Skeletal muscle tissue (tissue), 4 donors: ENCODE data around the gene ZNF646. TPM values are rescaled to one million over a fixed set of nuclear protein-coding genes. Genes with fewer than 3 reads are reported as not detected.

Source experiments
- H3K27ac ChIP-seq: one replicate; pipeline ENCODE4 v1.7.0; 2013; ENCODE audit warnings: mild to moderate bottlenecking, low read depth, low read length, inconsistent platforms
- H3K27me3 ChIP-seq, 3 donors: one replicate each; pipeline ENCODE4 v1.7.0; 2013; ENCODE audit warnings: low read length in 3 of 3; ENCODE audit not compliant: control insufficient read depth in 3 of 3, insufficient read depth in 3 of 3
- H3K36me3 ChIP-seq, 3 donors: one replicate each; pipeline ENCODE4 v1.7.0; 2013; ENCODE audit warnings: low read length in 3 of 3; ENCODE audit not compliant: control insufficient read depth in 3 of 3, insufficient read depth in 3 of 3
- H3K4me1 ChIP-seq, 3 donors: one replicate each; pipeline ENCODE4 v1.7.0; 2013; ENCODE audit warnings: low read length in 3 of 3, mild to moderate bottlenecking in 3 of 3; ENCODE audit not compliant: control insufficient read depth in 3 of 3, insufficient read depth in 3 of 3
- H3K4me3 ChIP-seq, 3 donors: one replicate each; pipeline ENCODE4 v1.7.0; 2013; ENCODE audit warnings: low read length in 3 of 3
- H3K9ac ChIP-seq, 3 donors: one replicate each; pipeline ENCODE4 v1.7.0; 2013; ENCODE audit warnings: low read length in 3 of 3, mild to moderate bottlenecking in 3 of 3, moderate library complexity in 2 of 3, low read depth in 1 of 3
- H3K9me3 ChIP-seq, 3 donors: one replicate each; pipeline ENCODE4 v1.7.0; 2013; ENCODE audit warnings: low read length in 3 of 3; ENCODE audit not compliant: control insufficient read depth in 3 of 3
- total RNA-seq: library from RNA; depleted of rRNA; stranded (reverse); fragments of >200 nt; gene quantifications from one replicate; pipeline ENCODE4 v1.2.3, GENCODE V29; 2014
- donor health status: Osteomylitis.

The ZNF646 gene
- total RNA-seq, 1 donor from 2014 or later: 9.4 TPM

GRCh38 chr16:31129568-31130335 is 55.5 kb downstream of the ZNF646 start:
- H3K9ac ChIP-seq: peak overlapping the region; percentile 32 to 76 (median 70)
- H3K36me3 ChIP-seq: peaks cover 45 to 60% (median 53%) of the 10 kb centered on the region in 3 donors
- peak overlapping the region; percentile 74 for H3K27ac ChIP-seq
- no peaks in the 10 kb centered on the region for H3K9me3 ChIP-seq
- H3K4me3 ChIP-seq: peak overlapping the region in 1 of 3 donors; percentile 13
- peaks cover 35 to 39% (median 35%) of the 10 kb centered on the region in 3 donors for H3K4me1 ChIP-seq
- no peaks in the 10 kb centered on the region for H3K27me3 ChIP-seq

- Histone ChIP-seq H3K36me3 (peaks cover 45 to 56% (median 48%) of the 10 kb centered on the region in 3 donors), H3K27me3 (no peaks in the 10 kb centered on the region), H3K27ac (no peak overlapping the region), H3K9me3 (no peaks in the 10 kb centered on the region), H3K4me1 (peaks cover 35 to 43% (median 35%) of the 10 kb centered on the region in 3 donors), H3K4me3 (no peak overlapping the region), H3K9ac (no peak overlapping the region)
Observed at GRCh38 chr16:31130336-31130891, 56.2 kb downstream of the ZNF646 start.

GRCh38 chr16:31130899-31131298 is 56.7 kb downstream of the ZNF646 start:
- no peaks in the 10 kb centered on the region for H3K27me3 ChIP-seq
- no peak overlapping the region for H3K27ac ChIP-seq
- peaks cover 35 to 43% (median 35%) of the 10 kb centered on the region in 3 donors for H3K4me1 ChIP-seq
- H3K4me3 ChIP-seq: no peak overlapping the region
- H3K36me3 ChIP-seq: peaks cover 41 to 56% (median 48%) of the 10 kb centered on the region in 3 donors
- no peak overlapping the region for H3K9ac ChIP-seq
- no peaks in the 10 kb centered on the region for H3K9me3 ChIP-seq

GRCh38 chr16:31131416-31131815 is 57.2 kb downstream of the ZNF646 start:
- no peaks in the 10 kb centered on the region for H3K9me3 ChIP-seq
- peaks cover 37 to 56% (median 48%) of the 10 kb centered on the region in 3 donors for H3K36me3 ChIP-seq
- H3K4me3 ChIP-seq: no peak overlapping the region
- no peaks in the 10 kb centered on the region for H3K27me3 ChIP-seq
- H3K4me1 ChIP-seq: peaks cover 32 to 41% (median 33%) of the 10 kb centered on the region in 3 donors
- H3K9ac ChIP-seq: no peak overlapping the region
- H3K27ac ChIP-seq: no peak overlapping the region

GRCh38 chr16:31131841-31132271 is 57.6 kb downstream of the ZNF646 start:
- Histone ChIP-seq H3K36me3 (peaks cover 33 to 55% (median 46%) of the 10 kb centered on the region in 3 donors), H3K9ac (no peak overlapping the region), H3K27me3 (no peaks in the 10 kb centered on the region), H3K9me3 (no peaks in the 10 kb centered on the region), H3K4me3 (no peak overlapping the region), H3K27ac (no peak overlapping the region), H3K4me1 (peaks cover 29 to 38% (median 29%) of the 10 kb centered on the region in 3 donors)

- H3K9me3 ChIP-seq: no peaks in the 10 kb centered on the region
- no peak overlapping the region for H3K9ac ChIP-seq
- H3K4me3 ChIP-seq: no peak overlapping the region
- H3K4me1 ChIP-seq: peaks cover 23 to 32% (median 23%) of the 10 kb centered on the region in 3 donors
- no peaks in the 10 kb centered on the region for H3K27me3 ChIP-seq
- H3K36me3 ChIP-seq: peaks cover 27 to 49% (median 41%) of the 10 kb centered on the region in 3 donors
- H3K27ac ChIP-seq: no peak overlapping the region
Observed at GRCh38 chr16:31132303-31132979, 58.2 kb downstream of the ZNF646 start.

GRCh38 chr16:31133046-31133501 is 58.9 kb downstream of the ZNF646 start:
- Histone ChIP-seq H3K4me3 (no peak overlapping the region), H3K9me3 (no peaks in the 10 kb centered on the region), H3K9ac (no peak overlapping the region), H3K27ac (no peak overlapping the region), H3K4me1 (peaks cover 17 to 27% (median 18%) of the 10 kb centered on the region in 3 donors), H3K36me3 (peaks cover 22 to 43% (median 35%) of the 10 kb centered on the region in 3 donors), H3K27me3 (no peaks in the 10 kb centered on the region)

Other genes starting within 250 kb of the ZNF646 start
- gene BCL7C, start 180.3 kb upstream of the ZNF646 start, total RNA-seq: 29.7 TPM
- 0.52 TPM for gene CTF1, start 177.8 kb upstream of the ZNF646 start, total RNA-seq
- 5.2 TPM for gene FBXL19, start 150.8 kb upstream of the ZNF646 start, total RNA-seq
- 9.4 TPM for gene ORAI3, start 125.4 kb upstream of the ZNF646 start, total RNA-seq
- 3.7 TPM for gene SETD1A, start 116.7 kb upstream of the ZNF646 start, total RNA-seq
- 12.5 TPM for gene HSD3B7, start 89.2 kb upstream of the ZNF646 start, total RNA-seq
- gene STX1B, start 63.8 kb upstream of the ZNF646 start, total RNA-seq: not detected
- 19.3 TPM for gene STX4, start 40.9 kb upstream of the ZNF646 start, total RNA-seq
- gene ZNF668, start 182 bp upstream of the ZNF646 start, total RNA-seq: 5.7 TPM
- gene PRSS53, start 14.5 kb downstream of the ZNF646 start, total RNA-seq: 2.6 TPM
- gene VKORC1, start 20.4 kb downstream of the ZNF646 start, total RNA-seq: 34.4 TPM
- 8.9 TPM for gene BCKDK, start 34.0 kb downstream of the ZNF646 start, total RNA-seq
- 43.3 TPM for gene KAT8, start 43.2 kb downstream of the ZNF646 start, total RNA-seq
- gene PRSS8, start 61.3 kb downstream of the ZNF646 start, total RNA-seq: not detected
- gene PRSS36, start 75.6 kb downstream of the ZNF646 start, total RNA-seq: 0.52 TPM
- 40.2 TPM for gene FUS, start 105.7 kb downstream of the ZNF646 start, total RNA-seq
- gene PYCARD, start 128.3 kb downstream of the ZNF646 start, total RNA-seq: 27.1 TPM
- gene TRIM72, start 139.7 kb downstream of the ZNF646 start, total RNA-seq: 45.4 TPM
- not detected for gene PYDC1, start 142.7 kb downstream of the ZNF646 start, total RNA-seq
- gene ITGAM, start 185.6 kb downstream of the ZNF646 start, total RNA-seq: 8.4 TPM